HepG2 (cell line): ENCODE measurements around the gene FUBP3. TPM values are rescaled to one million over a fixed set of nuclear protein-coding genes. Genes with fewer than 3 reads are reported as not detected.

Source experiments
- ATAC-seq: fragments of 200-7000 bp; cut with Tn5 transposase; 3 replicates; pipeline ENCODE4 v1.9.1; 2020; ENCODE audit warnings: mild to moderate bottlenecking, moderate library complexity
- BruUV-seq: library from RNA; stranded (reverse); fragments of 400-500 nt; replicated peaks from 2 replicates; lab custom pipeline; 2021; lab: Mats Ljungman, UMichigan
- CTCF ChIA-PET: fragments of 300-600 bp; formaldehyde crosslinking; extraction: SDS; loops from one replicate; lab custom pipeline; 2021; ENCODE audit warnings: low total read pairs, inconsistent platforms, low intra/inter-chr PET ratio; lab: Yijun Ruan, JAX
- POLR2A ChIA-PET: fragments of 350-600 bp; sonication (Branson Sonifier 250); formaldehyde crosslinking; loops from one replicate; lab custom pipeline; 2020; ENCODE audit warnings: antibody characterized with exemption, inconsistent platforms; lab: Yijun Ruan, JAX
- DNase-seq: peaks from one replicate; pipeline ENCODE4 v3.0.0-alpha.2; 2015; ENCODE audit warnings: low spot score
- FAIRE-seq: peaks from 3 replicates; lab custom pipeline; 2011; peaks lifted over from hg19 to GRCh38; lab: Jason Lieb, UNC
- H2AFZ ChIP-seq: one replicate; pipeline ENCODE4 v1.6.1; 2011; ENCODE audit warnings: low read length, inconsistent platforms
- H3K27ac ChIP-seq: fragments of 300-600 bp; 3 replicates; pipeline ENCODE4 v1.8.0; 2011; ENCODE audit warnings: mixed run types, mild to moderate bottlenecking, mixed read lengths, low read length, inconsistent platforms; ENCODE audit not compliant: insufficient read depth; ENCODE audit errors: extremely low read length
- H3K27me3 ChIP-seq, 2 experiments: fragments of 200-600 bp in 1 of 2; 2 replicates in 1 of 2; 3 replicates in 1 of 2; pipeline versions ENCODE4 v1.6.0 to v1.8.0; 2011; ENCODE audit warnings: low read length in 2 of 2, mild to moderate bottlenecking in 2 of 2, moderate library complexity in 2 of 2, inconsistent platforms in 1 of 2; ENCODE audit not compliant: insufficient read depth in 2 of 2, control insufficient read depth in 1 of 2
- H3K36me3 ChIP-seq, 2 experiments: fragments of 200-600 bp in 1 of 2; replicated peaks in 1 of 2; 2 replicates in 1 of 2; 3 replicates in 1 of 2; pipeline versions ENCODE4 v1.5.1 to v1.8.0; 2011; ENCODE audit warnings: low read length in 2 of 2, inconsistent platforms in 1 of 2; ENCODE audit not compliant: insufficient read depth in 2 of 2, control insufficient read depth in 1 of 2
- H3K4me1 ChIP-seq: 2 replicates; pipeline ENCODE4 v1.5.1; 2012; ENCODE audit warnings: low read length, inconsistent platforms; ENCODE audit not compliant: insufficient read depth
- H3K4me2 ChIP-seq: 2 replicates; pipeline ENCODE4 v1.6.0; 2011; ENCODE audit warnings: low read depth, low read length, inconsistent platforms
- H3K4me3 ChIP-seq, 3 experiments: fragments of 200-600 bp in 1 of 3; sonication (generic), shearing (Covaris generic) in 1 of 3; replicated peaks in 1 of 3; 2 replicates each; pipeline ENCODE4 v1.5.1; 2011 to 2016; ENCODE audit warnings: low read length in 3 of 3, inconsistent platforms in 2 of 3, low read depth in 2 of 3, mild to moderate bottlenecking in 2 of 3, control low read depth in 1 of 3, mixed read lengths in 1 of 3; ENCODE audit not compliant: insufficient read depth in 1 of 3
- H3K79me2 ChIP-seq: one replicate; pipeline ENCODE4 v1.6.1; 2011; ENCODE audit warnings: low read length, inconsistent platforms; ENCODE audit not compliant: insufficient read depth
- H3K9ac ChIP-seq: 2 replicates; pipeline ENCODE4 v1.6.0; 2011; ENCODE audit warnings: mild to moderate bottlenecking, low read depth, low read length, inconsistent platforms; ENCODE audit not compliant: insufficient read depth
- H3K9me3 ChIP-seq: 2 replicates; pipeline ENCODE4 v1.5.1; 2012; ENCODE audit warnings: mild to moderate bottlenecking, low read length
- H4K20me1 ChIP-seq: 2 replicates; pipeline ENCODE4 v1.6.0; 2011; ENCODE audit warnings: inconsistent platforms, mild to moderate bottlenecking, low read length, moderate library complexity; ENCODE audit not compliant: insufficient read depth
- FOXA3 ChIP-seq: IDR thresholded peaks from 2 replicates; pipeline ENCODE4 v1.6.1; 2016; ENCODE audit warnings: missing genetic modification reagents, missing compliant biosample characterization
- KDM1A ChIP-seq: IDR thresholded peaks from 2 replicates; pipeline ENCODE4 v1.6.1; 2016; ENCODE audit warnings: missing compliant biosample characterization
- RFX5 ChIP-seq: IDR thresholded peaks from 2 replicates; pipeline ENCODE4 v1.6.1; 2011; ENCODE audit warnings: low read depth, low read length, improper control_type of control experiment
- WGBS: methylation state at CpG from one replicate; pipeline ENCODE4 v1.1.6; 2017; ENCODE audit warnings: low lambda C conversion rate; 5-methylcytosine and 5-hydroxymethylcytosine counted together
- in situ Hi-C: cut with HindIII; loops from 2 replicates; pipeline ENCODE4 v1.10.0; 2017; ENCODE audit warnings: low pct_unique_long_range_greater_than_20kb; ENCODE audit not compliant: extremely low pct_ligation_motif_present
- intact Hi-C: fragments of 100-400 bp; cut with micrococcal nuclease; formaldehyde crosslinking; loops from one replicate; pipeline ENCODE4 v1.10.0; 2022; ENCODE audit not compliant: unreplicated experiment
- polyA plus RNA-seq, 8 experiments: library from polyadenylated mRNA; depleted of rRNA in 3 of 8; stranded (reverse) in 7 of 8; unstranded in 1 of 8; fragments of >200 nt; fragmentation: Illumina TruSeq in 4 of 8; extraction: Trizol in 4 of 8; gene quantifications; 2 replicates each; pipeline versions ENCODE4 v1.2.1 to v1.2.3, GENCODE V29; 2011 to 2016; ENCODE audit warnings: low read depth in 4 of 8, missing spikeins in 1 of 8, mixed read lengths in 1 of 8; ENCODE audit not compliant: insufficient read depth in 1 of 8
- total RNA-seq, 5 experiments: library from RNA; depleted of rRNA; stranded (reverse); fragments of >200 nt; fragmentation: Illumina TruSeq; extraction: Trizol; gene quantifications; 2 replicates each; pipeline ENCODE4 v1.2.3, GENCODE V29; 2016; ENCODE audit warnings: low read depth in 1 of 5
- TF ChIP-seq, protein P1 (sequence below): sonication (generic); formaldehyde crosslinking; IDR thresholded peaks from 2 replicates; pipeline ENCODE4 v1.4.0; 2020; ENCODE audit warnings: missing genetic modification reagents
- TF ChIP-seq, protein P2 (sequence below): sonication (generic); formaldehyde crosslinking; IDR thresholded peaks from 2 replicates; pipeline ENCODE4 v1.5.0; 2020; ENCODE audit warnings: mild to moderate bottlenecking, missing genetic modification reagents, borderline replicate concordance

Gene FUBP3
- total and polyA plus RNA-seq, 2 of the 13 experiments (the other 11 are each of a cell fraction or from before 2014, with no cell fraction given), result 28.7 to 40.0 TPM

DNA sequence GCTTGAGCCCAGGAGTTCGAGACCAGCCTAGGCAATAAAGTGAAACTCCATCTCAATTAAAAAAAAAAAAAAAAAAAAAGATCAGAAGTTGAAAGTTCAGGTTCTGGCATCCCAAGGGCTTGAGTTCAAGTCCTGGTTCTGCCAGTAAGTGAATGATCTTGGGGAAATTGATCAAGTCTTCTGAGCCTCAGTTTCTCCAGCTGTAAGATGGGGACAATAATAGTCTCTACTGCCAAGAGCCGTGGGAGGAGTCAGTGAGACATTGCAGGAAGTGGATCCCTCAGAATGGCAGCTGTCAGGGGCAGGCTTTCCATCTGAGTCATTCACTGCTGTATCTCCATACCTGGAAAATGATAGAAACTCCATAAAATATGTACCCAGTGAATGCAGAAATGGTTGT lies 37.8 kb upstream of the FUBP3 start:
- H3K9ac ChIP-seq, result no peak overlapping the region
- no peaks in the 10 kb centered on the region for H3K36me3 ChIP-seq
- no peak overlapping the region for H2AFZ ChIP-seq
- no peak overlapping the region for H3K27ac ChIP-seq
- ChIA-PET CTCF (no interaction called here), POLR2A (no interaction called here)
- BruUV-seq, result no TSS peak
- no peak overlapping the region for H3K4me3 ChIP-seq
- no peak overlapping the region for H3K4me2 ChIP-seq
- no peak for ATAC-seq
- no peaks in the 10 kb centered on the region for H3K79me2 ChIP-seq
- no peak for FAIRE-seq
- peaks cover 0 to 12% of the 10 kb centered on the region in 2 experiments; a peak in 2 of 5 replicates for H3K27me3 ChIP-seq
- WGBS, result 83% methylated on average over 2 of the region's 2 CpGs
- H3K9me3 ChIP-seq, result no peaks in the 10 kb centered on the region
- DNase-seq, result no peak
- H4K20me1 ChIP-seq, result no peaks in the 10 kb centered on the region
- in situ Hi-C loops, result no loop called here
- peaks cover 22% of the 10 kb centered on the region for H3K4me1 ChIP-seq
- intact Hi-C loops, result no loop called here
- TF ChIP-seq, protein P1, sequence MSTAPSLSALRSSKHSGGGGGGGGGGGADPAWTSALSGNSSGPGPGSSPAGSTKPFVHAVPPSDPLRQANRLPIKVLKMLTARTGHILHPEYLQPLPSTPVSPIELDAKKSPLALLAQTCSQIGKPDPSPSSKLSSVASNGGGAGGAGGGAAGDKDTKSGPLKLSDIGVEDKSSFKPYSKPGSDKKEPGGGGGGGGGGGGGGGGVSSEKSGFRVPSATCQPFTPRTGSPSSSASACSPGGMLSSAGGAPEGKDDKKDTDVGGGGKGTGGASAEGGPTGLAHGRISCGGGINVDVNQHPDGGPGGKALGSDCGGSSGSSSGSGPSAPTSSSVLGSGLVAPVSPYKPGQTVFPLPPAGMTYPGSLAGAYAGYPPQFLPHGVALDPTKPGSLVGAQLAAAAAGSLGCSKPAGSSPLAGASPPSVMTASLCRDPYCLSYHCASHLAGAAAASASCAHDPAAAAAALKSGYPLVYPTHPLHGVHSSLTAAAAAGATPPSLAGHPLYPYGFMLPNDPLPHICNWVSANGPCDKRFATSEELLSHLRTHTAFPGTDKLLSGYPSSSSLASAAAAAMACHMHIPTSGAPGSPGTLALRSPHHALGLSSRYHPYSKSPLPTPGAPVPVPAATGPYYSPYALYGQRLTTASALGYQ (CRISPR knock-in tag), result no peak
- TF ChIP-seq RFX5 (no peak), FOXA3 (CRISPR knock-in tag) (no peak), KDM1A (CRISPR knock-in tag) (no peak)
- TF ChIP-seq, protein P2, sequence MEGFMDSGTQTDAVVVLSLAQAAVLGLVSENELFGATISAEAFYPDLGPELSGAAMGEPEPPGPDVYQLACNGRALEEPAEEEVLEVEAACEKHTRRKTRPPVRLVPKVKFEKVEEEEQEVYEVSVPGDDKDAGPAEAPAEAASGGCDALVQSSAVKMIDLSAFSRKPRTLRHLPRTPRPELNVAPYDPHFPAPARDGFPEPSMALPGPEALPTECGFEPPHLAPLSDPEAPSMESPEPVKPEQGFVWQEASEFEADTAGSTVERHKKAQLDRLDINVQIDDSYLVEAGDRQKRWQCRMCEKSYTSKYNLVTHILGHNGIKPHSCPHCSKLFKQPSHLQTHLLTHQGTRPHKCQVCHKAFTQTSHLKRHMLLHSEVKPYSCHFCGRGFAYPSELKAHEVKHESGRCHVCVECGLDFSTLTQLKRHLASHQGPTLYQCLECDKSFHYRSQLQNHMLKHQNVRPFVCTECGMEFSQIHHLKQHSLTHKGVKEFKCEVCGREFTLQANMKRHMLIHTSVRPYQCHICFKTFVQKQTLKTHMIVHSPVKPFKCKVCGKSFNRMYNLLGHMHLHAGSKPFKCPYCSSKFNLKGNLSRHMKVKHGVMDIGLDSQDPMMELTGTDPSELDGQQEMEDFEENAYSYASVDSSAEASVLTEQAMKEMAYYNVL, result no peak
